Measurements from ENCODE around the gene TMEM53.

TMEM53 gene

DNA sequence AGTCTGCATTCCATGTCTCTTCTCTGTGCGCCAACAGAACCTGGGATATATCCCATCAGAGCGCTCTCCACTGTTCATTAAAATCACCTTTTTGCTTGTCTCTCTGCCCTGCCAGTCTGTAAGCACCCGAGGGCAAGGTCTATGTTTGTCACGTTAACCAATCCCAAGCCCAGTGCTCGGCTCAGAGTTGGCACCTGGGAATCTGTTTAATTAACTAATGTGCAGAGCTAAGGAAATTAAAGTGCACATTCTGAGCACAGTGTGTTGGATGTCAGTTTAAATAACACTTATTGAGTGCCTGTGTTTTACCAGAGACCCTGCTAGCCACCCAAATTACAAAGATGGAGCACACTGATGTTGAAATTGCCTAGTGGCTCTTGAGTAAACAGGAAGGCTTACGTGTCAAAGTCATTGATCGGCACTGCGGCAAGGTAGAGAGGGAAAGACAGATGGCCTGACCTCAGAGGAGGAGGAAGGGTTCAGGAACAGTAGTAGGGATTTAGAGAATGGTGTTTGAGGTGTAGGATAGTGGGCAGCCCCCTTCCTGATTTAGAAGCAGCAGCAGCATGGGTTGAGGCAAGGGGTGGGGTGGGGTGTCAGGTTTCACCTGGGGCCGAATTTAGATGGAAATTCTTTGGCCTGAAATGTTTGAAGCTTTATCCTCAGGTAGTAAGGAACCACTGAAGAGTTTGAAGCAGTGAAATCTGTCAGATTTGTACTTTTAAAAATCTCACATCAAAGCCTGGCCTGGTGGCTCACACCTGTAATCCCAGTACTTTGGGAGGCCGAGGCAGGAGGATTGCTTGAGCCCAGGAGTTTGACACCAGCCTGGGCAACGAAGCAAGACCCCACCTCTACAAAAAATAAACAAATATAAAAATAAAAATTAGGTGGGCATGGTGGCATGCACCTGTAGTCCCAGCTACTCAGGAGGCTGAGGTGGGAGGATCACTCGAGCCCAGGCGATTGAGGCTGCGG, 7.9 kb upstream of the TMEM53 start:
- H3K4me1 ChIP-seq (ENCODE audit: control insufficient read depth, insufficient read depth, low read length), result no peaks in the 10 kb centered on the region
- no peaks in the 10 kb centered on the region for H3K9me3 ChIP-seq (ENCODE audit: control insufficient read depth, insufficient read depth, low read depth, low read length)
- ChIA-PET POLR2A (interaction anchor here (0.6 kb wide), 1 partner anchor 601 kb away, joined by 10 read pairs; no protein-coding TSS in a partner anchor), CTCF (interaction anchor here (0.6 to 1.3 kb wide), 5 partner anchors 11 to 281 kb away, joined by 3 read pairs; partner anchors contain the start of gene RNU5D-1)
- TF ChIP-seq ZNF629 (tag by site-specific recombination; IDR thresholded peaks at IDR 0.05) (no peak), ZNF121 (tag by site-specific recombination; IDR thresholded peaks at IDR 0.05) (0 out of 2 replicates have a peak, but pooled peaks have one; percentile 36), ZBTB20 (tag by site-specific recombination; IDR thresholded peaks at IDR 0.05) (peak; percentile 51)
- no peak overlapping the region for H3K4me3 ChIP-seq (ENCODE audit: low read depth, low read length)
- no peaks in the 10 kb centered on the region for H3K36me3 ChIP-seq (ENCODE audit: control insufficient read depth in 2 of 2, insufficient read depth in 1 of 2, low read length in 2 of 2)
- no peak overlapping the region for H3K27ac ChIP-seq (ENCODE audit: extremely low read depth, low read depth, low read length)

DNA sequence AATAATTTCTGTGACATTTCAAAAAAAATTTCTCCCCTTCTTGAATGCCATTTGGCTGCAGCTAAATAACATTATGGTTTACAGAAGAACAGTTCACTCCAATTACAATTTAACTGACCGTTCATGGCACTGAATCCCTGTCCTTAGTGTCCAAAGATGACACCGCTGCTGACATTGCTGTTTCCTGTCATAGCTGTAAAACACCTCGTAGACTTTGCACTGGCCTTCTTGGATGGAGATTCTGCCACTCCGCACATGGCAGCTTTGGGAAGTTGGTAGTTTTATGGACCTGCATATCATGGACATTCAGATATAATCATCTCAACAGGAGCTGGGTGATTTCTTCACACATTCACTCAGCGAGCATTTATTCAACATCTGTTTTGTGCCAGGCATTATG, 5.2 kb upstream of the TMEM53 start:
- no peaks in the 10 kb centered on the region for H3K9me3 ChIP-seq (ENCODE audit: control insufficient read depth, insufficient read depth, low read depth, low read length)
- H3K36me3 ChIP-seq (ENCODE audit: control insufficient read depth in 2 of 2, insufficient read depth in 1 of 2, low read length in 2 of 2), result no peaks in the 10 kb centered on the region
- TF ChIP-seq ZNF664 (tag by site-specific recombination; IDR thresholded peaks at IDR 0.05) (0 out of 2 replicates have a peak, but pooled peaks have one; percentile 12), REPIN1 (tag by site-specific recombination; IDR thresholded peaks at IDR 0.05; ENCODE audit: low read depth) (no peak)
- CTCF ChIA-PET, result interaction anchor here (1.1 to 2.6 kb wide), 4 partner anchors 17 to 27 kb away, joined by 3 to 7 read pairs (median 3); no protein-coding TSS in a partner anchor
- POLR2A ChIA-PET, result interaction anchor here (1.0 kb wide), 1 partner anchor 279 kb away, joined by 3 read pairs; no protein-coding TSS in a partner anchor
- no peak overlapping the region for H3K27ac ChIP-seq (ENCODE audit: extremely low read depth, low read depth, low read length)
- no peaks in the 10 kb centered on the region for H3K4me1 ChIP-seq (ENCODE audit: control insufficient read depth, insufficient read depth, low read length)
- no peak overlapping the region for H3K4me3 ChIP-seq (ENCODE audit: low read depth, low read length)

DNA sequence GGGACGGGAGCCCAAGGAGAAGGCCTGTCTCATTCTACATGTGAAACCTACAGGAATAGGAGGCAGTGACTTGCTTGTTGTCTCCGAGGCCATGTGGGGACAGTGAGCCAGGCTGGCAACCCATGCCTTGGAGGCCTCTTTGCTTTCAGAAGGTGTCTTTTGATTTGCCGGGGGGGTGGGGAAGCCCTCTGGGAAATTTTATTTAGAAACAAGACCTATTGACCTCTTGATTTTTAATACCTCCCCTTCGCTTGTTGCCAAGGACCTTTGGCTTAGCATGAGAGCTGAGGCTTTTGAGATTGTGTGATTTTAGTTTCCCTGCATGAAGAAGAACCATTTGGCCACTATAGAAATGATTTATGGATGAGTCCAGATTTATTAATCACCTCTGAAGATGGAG, 4.3 kb upstream of the TMEM53 start:
- H3K27ac ChIP-seq (ENCODE audit: extremely low read depth, low read depth, low read length), result no peak overlapping the region
- no peak overlapping the region for H3K4me3 ChIP-seq (ENCODE audit: low read depth, low read length)
- no peaks in the 10 kb centered on the region for H3K4me1 ChIP-seq (ENCODE audit: control insufficient read depth, insufficient read depth, low read length)
- no peaks in the 10 kb centered on the region for H3K9me3 ChIP-seq (ENCODE audit: control insufficient read depth, insufficient read depth, low read depth, low read length)
- CTCF ChIA-PET, result interaction anchor here (1.1 to 1.2 kb wide), 3 partner anchors 16 to 24 kb away, joined by 3 read pairs; no protein-coding TSS in a partner anchor
- POLR2A ChIA-PET, result no interaction called here
- no peaks in the 10 kb centered on the region for H3K36me3 ChIP-seq (ENCODE audit: control insufficient read depth in 2 of 2, insufficient read depth in 1 of 2, low read length in 2 of 2)
- TF ChIP-seq ZNF24 (tag by site-specific recombination; IDR thresholded peaks at IDR 0.05) (no peak), ZNF660 (tag by site-specific recombination; IDR thresholded peaks at IDR 0.05) (no peak), ZNF133 (tag by site-specific recombination; IDR thresholded peaks at IDR 0.05) (no peak), ZNF530 (tag by site-specific recombination; IDR thresholded peaks at IDR 0.05; ENCODE audit: low read depth) (no peak), ZNF677 (tag by site-specific recombination; IDR thresholded peaks at IDR 0.05) (no peak), ZNF843 (tag by site-specific recombination; IDR thresholded peaks at IDR 0.05) (no peak), ZNF596 (tag by site-specific recombination; IDR thresholded peaks at IDR 0.05) (no peak), ZNF302 (tag by site-specific recombination; IDR thresholded peaks at IDR 0.05; ENCODE audit: low read depth) (no peak), KLF7 (tag by site-specific recombination; IDR thresholded peaks at IDR 0.05; ENCODE audit: borderline replicate concordance) (no peak), ZNF600 (tag by site-specific recombination; IDR thresholded peaks at IDR 0.05) (no peak), ZNF558 (tag by site-specific recombination; IDR thresholded peaks at IDR 0.05) (no peak), TRIM28 (IDR thresholded peaks at IDR 0.05; ENCODE audit: borderline replicate concordance, low read length) (no peak)
- TF ChIP-seq, protein P1, sequence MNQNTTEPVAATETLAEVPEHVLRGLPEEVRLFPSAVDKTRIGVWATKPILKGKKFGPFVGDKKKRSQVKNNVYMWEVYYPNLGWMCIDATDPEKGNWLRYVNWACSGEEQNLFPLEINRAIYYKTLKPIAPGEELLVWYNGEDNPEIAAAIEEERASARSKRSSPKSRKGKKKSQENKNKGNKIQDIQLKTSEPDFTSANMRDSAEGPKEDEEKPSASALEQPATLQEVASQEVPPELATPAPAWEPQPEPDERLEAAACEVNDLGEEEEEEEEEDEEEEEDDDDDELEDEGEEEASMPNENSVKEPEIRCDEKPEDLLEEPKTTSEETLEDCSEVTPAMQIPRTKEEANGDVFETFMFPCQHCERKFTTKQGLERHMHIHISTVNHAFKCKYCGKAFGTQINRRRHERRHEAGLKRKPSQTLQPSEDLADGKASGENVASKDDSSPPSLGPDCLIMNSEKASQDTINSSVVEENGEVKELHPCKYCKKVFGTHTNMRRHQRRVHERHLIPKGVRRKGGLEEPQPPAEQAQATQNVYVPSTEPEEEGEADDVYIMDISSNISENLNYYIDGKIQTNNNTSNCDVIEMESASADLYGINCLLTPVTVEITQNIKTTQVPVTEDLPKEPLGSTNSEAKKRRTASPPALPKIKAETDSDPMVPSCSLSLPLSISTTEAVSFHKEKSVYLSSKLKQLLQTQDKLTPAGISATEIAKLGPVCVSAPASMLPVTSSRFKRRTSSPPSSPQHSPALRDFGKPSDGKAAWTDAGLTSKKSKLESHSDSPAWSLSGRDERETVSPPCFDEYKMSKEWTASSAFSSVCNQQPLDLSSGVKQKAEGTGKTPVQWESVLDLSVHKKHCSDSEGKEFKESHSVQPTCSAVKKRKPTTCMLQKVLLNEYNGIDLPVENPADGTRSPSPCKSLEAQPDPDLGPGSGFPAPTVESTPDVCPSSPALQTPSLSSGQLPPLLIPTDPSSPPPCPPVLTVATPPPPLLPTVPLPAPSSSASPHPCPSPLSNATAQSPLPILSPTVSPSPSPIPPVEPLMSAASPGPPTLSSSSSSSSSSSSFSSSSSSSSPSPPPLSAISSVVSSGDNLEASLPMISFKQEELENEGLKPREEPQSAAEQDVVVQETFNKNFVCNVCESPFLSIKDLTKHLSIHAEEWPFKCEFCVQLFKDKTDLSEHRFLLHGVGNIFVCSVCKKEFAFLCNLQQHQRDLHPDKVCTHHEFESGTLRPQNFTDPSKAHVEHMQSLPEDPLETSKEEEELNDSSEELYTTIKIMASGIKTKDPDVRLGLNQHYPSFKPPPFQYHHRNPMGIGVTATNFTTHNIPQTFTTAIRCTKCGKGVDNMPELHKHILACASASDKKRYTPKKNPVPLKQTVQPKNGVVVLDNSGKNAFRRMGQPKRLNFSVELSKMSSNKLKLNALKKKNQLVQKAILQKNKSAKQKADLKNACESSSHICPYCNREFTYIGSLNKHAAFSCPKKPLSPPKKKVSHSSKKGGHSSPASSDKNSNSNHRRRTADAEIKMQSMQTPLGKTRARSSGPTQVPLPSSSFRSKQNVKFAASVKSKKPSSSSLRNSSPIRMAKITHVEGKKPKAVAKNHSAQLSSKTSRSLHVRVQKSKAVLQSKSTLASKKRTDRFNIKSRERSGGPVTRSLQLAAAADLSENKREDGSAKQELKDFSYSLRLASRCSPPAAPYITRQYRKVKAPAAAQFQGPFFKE (tag by site-specific recombination; IDR thresholded peaks at IDR 0.05; ENCODE audit: borderline replicate concordance), result no peak
- TF ChIP-seq, protein P2, sequence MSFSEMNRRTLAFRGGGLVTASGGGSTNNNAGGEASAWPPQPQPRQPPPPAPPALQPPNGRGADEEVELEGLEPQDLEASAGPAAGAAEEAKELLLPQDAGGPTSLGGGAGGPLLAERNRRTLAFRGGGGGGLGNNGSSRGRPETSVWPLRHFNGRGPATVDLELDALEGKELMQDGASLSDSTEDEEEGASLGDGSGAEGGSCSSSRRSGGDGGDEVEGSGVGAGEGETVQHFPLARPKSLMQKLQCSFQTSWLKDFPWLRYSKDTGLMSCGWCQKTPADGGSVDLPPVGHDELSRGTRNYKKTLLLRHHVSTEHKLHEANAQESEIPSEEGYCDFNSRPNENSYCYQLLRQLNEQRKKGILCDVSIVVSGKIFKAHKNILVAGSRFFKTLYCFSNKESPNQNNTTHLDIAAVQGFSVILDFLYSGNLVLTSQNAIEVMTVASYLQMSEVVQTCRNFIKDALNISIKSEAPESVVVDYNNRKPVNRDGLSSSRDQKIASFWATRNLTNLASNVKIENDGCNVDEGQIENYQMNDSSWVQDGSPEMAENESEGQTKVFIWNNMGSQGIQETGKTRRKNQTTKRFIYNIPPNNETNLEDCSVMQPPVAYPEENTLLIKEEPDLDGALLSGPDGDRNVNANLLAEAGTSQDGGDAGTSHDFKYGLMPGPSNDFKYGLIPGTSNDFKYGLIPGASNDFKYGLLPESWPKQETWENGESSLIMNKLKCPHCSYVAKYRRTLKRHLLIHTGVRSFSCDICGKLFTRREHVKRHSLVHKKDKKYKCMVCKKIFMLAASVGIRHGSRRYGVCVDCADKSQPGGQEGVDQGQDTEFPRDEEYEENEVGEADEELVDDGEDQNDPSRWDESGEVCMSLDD (tag by site-specific recombination; IDR thresholded peaks at IDR 0.05), result no peak
- TF ChIP-seq, protein P3, sequence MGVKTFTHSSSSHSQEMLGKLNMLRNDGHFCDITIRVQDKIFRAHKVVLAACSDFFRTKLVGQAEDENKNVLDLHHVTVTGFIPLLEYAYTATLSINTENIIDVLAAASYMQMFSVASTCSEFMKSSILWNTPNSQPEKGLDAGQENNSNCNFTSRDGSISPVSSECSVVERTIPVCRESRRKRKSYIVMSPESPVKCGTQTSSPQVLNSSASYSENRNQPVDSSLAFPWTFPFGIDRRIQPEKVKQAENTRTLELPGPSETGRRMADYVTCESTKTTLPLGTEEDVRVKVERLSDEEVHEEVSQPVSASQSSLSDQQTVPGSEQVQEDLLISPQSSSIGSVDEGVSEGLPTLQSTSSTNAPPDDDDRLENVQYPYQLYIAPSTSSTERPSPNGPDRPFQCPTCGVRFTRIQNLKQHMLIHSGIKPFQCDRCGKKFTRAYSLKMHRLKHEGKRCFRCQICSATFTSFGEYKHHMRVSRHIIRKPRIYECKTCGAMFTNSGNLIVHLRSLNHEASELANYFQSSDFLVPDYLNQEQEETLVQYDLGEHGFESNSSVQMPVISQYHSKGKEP (tag by site-specific recombination; IDR thresholded peaks at IDR 0.05), result no peak

All from HEK293 (cell line).